Measurements from ENCODE around the gene KLHL3.

Gene KLHL3

DNA sequence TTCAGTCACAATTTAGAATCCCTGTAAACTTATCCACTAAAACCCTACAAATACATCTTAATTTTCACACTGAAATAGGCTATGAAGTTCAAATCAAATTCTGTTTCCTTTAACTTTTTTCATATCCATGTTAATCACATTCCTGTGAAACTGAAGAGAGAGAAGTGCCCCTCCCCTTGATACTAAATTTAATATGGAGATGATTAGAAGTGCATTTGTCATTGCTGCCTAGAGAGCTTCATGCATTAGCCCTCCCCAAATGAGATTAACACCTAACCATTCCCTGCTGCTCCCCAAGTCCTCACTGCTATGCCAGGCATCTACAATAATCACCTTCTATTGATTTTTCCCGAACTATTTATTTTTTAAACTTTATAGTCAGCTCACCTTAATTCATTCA is 151.6 kb downstream of the KLHL3 start:
- Histone ChIP-seq H3K4me1 (ENCODE audit: control insufficient read depth, insufficient read depth, low read length) (no peaks in the 10 kb centered on the region), H3K27ac (ENCODE audit: extremely low read depth, low read depth, low read length) (no peak overlapping the region), H3K9me3 (ENCODE audit: control insufficient read depth, insufficient read depth, low read depth, low read length) (no peaks in the 10 kb centered on the region), H3K36me3 (ENCODE audit: control insufficient read depth in 2 of 2, insufficient read depth in 1 of 2, low read length in 2 of 2) (no peaks in the 10 kb centered on the region), H3K4me3 (ENCODE audit: low read depth, low read length) (no peak overlapping the region)
- POLR2A ChIA-PET = no interaction called here
- TF ChIP-seq, protein P1, sequence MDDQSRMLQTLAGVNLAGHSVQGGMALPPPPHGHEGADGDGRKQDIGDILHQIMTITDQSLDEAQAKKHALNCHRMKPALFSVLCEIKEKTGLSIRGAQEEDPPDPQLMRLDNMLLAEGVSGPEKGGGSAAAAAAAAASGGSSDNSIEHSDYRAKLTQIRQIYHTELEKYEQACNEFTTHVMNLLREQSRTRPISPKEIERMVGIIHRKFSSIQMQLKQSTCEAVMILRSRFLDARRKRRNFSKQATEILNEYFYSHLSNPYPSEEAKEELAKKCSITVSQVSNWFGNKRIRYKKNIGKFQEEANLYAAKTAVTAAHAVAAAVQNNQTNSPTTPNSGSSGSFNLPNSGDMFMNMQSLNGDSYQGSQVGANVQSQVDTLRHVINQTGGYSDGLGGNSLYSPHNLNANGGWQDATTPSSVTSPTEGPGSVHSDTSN (CRISPR knock-in tag; IDR thresholded peaks at IDR 0.05) = no peak
- TF ChIP-seq, protein P2, sequence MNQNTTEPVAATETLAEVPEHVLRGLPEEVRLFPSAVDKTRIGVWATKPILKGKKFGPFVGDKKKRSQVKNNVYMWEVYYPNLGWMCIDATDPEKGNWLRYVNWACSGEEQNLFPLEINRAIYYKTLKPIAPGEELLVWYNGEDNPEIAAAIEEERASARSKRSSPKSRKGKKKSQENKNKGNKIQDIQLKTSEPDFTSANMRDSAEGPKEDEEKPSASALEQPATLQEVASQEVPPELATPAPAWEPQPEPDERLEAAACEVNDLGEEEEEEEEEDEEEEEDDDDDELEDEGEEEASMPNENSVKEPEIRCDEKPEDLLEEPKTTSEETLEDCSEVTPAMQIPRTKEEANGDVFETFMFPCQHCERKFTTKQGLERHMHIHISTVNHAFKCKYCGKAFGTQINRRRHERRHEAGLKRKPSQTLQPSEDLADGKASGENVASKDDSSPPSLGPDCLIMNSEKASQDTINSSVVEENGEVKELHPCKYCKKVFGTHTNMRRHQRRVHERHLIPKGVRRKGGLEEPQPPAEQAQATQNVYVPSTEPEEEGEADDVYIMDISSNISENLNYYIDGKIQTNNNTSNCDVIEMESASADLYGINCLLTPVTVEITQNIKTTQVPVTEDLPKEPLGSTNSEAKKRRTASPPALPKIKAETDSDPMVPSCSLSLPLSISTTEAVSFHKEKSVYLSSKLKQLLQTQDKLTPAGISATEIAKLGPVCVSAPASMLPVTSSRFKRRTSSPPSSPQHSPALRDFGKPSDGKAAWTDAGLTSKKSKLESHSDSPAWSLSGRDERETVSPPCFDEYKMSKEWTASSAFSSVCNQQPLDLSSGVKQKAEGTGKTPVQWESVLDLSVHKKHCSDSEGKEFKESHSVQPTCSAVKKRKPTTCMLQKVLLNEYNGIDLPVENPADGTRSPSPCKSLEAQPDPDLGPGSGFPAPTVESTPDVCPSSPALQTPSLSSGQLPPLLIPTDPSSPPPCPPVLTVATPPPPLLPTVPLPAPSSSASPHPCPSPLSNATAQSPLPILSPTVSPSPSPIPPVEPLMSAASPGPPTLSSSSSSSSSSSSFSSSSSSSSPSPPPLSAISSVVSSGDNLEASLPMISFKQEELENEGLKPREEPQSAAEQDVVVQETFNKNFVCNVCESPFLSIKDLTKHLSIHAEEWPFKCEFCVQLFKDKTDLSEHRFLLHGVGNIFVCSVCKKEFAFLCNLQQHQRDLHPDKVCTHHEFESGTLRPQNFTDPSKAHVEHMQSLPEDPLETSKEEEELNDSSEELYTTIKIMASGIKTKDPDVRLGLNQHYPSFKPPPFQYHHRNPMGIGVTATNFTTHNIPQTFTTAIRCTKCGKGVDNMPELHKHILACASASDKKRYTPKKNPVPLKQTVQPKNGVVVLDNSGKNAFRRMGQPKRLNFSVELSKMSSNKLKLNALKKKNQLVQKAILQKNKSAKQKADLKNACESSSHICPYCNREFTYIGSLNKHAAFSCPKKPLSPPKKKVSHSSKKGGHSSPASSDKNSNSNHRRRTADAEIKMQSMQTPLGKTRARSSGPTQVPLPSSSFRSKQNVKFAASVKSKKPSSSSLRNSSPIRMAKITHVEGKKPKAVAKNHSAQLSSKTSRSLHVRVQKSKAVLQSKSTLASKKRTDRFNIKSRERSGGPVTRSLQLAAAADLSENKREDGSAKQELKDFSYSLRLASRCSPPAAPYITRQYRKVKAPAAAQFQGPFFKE (tag by site-specific recombination; IDR thresholded peaks at IDR 0.05; ENCODE audit: borderline replicate concordance) = no peak
- no peak for TF ChIP-seq RBAK (tag by site-specific recombination; IDR thresholded peaks at IDR 0.05)
- TF ChIP-seq, protein P3, sequence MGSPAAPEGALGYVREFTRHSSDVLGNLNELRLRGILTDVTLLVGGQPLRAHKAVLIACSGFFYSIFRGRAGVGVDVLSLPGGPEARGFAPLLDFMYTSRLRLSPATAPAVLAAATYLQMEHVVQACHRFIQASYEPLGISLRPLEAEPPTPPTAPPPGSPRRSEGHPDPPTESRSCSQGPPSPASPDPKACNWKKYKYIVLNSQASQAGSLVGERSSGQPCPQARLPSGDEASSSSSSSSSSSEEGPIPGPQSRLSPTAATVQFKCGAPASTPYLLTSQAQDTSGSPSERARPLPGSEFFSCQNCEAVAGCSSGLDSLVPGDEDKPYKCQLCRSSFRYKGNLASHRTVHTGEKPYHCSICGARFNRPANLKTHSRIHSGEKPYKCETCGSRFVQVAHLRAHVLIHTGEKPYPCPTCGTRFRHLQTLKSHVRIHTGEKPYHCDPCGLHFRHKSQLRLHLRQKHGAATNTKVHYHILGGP (tag by site-specific recombination; IDR thresholded peaks at IDR 0.05) = no peak
- no peak for TF ChIP-seq KLF1 (tag by site-specific recombination; IDR thresholded peaks at IDR 0.05)
- TF ChIP-seq ZFHX2 (tag by site-specific recombination; conservative IDR thresholded peaks at IDR 0.05) = no peak
- TF ChIP-seq, protein P4, sequence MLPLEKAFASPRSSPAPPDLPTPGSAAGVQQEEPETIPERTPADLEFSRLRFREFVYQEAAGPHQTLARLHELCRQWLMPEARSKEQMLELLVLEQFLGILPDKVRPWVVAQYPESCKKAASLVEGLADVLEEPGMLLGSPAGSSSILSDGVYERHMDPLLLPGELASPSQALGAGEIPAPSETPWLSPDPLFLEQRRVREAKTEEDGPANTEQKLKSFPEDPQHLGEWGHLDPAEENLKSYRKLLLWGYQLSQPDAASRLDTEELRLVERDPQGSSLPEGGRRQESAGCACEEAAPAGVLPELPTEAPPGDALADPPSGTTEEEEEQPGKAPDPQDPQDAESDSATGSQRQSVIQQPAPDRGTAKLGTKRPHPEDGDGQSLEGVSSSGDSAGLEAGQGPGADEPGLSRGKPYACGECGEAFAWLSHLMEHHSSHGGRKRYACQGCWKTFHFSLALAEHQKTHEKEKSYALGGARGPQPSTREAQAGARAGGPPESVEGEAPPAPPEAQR (tag by site-specific recombination; IDR thresholded peaks at IDR 0.05) = no peak
- CTCF ChIA-PET = interaction anchor here (1.0 kb wide), 1 partner anchor 549 kb away, joined by 3 read pairs; no protein-coding TSS in a partner anchor

DNA sequence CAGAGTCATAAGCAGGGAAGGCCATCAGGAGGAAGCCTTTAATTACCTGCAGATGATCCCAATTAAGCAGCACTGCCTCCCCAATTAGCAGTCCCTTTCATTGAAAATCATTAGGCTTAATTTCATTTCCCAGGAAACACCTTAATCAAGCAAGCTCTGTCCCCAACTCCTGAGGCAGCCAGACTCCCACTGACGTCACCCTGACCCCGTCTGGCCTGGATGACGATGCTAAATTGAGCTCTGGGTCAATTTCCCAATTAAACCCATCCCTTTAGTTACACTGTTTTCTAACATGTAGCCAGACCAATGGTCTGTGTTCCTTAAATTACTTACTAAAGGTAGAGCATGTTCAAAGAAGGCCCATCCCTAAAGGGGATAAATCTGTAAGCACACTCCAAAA is 152.8 kb downstream of the KLHL3 start:
- no peaks in the 10 kb centered on the region for H3K4me1 ChIP-seq (ENCODE audit: control insufficient read depth, insufficient read depth, low read length)

More for the DNA sequence above, 152.8 kb downstream of the KLHL3 start:
- Histone ChIP-seq H3K27ac (ENCODE audit: extremely low read depth, low read depth, low read length) (no peak overlapping the region), H3K4me3 (ENCODE audit: low read depth, low read length) (no peak overlapping the region), H3K9me3 (ENCODE audit: control insufficient read depth, insufficient read depth, low read depth, low read length) (no peaks in the 10 kb centered on the region), H3K36me3 (ENCODE audit: control insufficient read depth in 2 of 2, insufficient read depth in 1 of 2, low read length in 2 of 2) (no peaks in the 10 kb centered on the region)
- TF ChIP-seq, protein P5, sequence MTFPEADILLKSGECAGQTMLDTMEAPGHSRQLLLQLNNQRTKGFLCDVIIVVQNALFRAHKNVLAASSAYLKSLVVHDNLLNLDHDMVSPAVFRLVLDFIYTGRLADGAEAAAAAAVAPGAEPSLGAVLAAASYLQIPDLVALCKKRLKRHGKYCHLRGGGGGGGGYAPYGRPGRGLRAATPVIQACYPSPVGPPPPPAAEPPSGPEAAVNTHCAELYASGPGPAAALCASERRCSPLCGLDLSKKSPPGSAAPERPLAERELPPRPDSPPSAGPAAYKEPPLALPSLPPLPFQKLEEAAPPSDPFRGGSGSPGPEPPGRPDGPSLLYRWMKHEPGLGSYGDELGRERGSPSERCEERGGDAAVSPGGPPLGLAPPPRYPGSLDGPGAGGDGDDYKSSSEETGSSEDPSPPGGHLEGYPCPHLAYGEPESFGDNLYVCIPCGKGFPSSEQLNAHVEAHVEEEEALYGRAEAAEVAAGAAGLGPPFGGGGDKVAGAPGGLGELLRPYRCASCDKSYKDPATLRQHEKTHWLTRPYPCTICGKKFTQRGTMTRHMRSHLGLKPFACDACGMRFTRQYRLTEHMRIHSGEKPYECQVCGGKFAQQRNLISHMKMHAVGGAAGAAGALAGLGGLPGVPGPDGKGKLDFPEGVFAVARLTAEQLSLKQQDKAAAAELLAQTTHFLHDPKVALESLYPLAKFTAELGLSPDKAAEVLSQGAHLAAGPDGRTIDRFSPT (tag by site-specific recombination; IDR thresholded peaks at IDR 0.05) = no peak
- TF ChIP-seq ZNF433 (tag by site-specific recombination; IDR thresholded peaks at IDR 0.05; ENCODE audit: low read depth) (no peak), HOXA7 (CRISPR knock-in tag; IDR thresholded peaks at IDR 0.05; ENCODE audit: borderline replicate concordance) (no peak)
- ChIA-PET POLR2A (no interaction called here), CTCF (no interaction called here)
